Endothelial cell (in vitro differentiated cells): ENCODE results near the gene HUS1B. TPM values are rescaled to one million over a fixed set of nuclear protein-coding genes. Genes with fewer than 3 reads are reported as not detected.

Source experiments
- DNase-seq: peaks from one replicate; pipeline ENCODE4 v3.0.0; 2021; ENCODE audit warnings: low spot score
- H3K27ac Mint-ChIP-seq: one replicate; pipeline ENCODE4 v1.8.0; 2021; ENCODE audit warnings: mixed read lengths, inconsistent platforms; ENCODE audit not compliant: unreplicated experiment
- H3K27me3 Mint-ChIP-seq: one replicate; pipeline ENCODE4 v1.8.0; 2021; ENCODE audit warnings: mild to moderate bottlenecking, moderate library complexity, mixed read lengths, inconsistent platforms; ENCODE audit not compliant: unreplicated experiment
- H3K36me3 Mint-ChIP-seq: one replicate; pipeline ENCODE4 v1.8.0; 2021; ENCODE audit warnings: mild to moderate bottlenecking, low read depth, mixed read lengths, inconsistent platforms; ENCODE audit not compliant: unreplicated experiment
- H3K4me1 Mint-ChIP-seq: one replicate; pipeline ENCODE4 v1.8.0; 2021; ENCODE audit warnings: mild to moderate bottlenecking, mixed read lengths, inconsistent platforms; ENCODE audit not compliant: unreplicated experiment
- H3K4me3 Mint-ChIP-seq: one replicate; pipeline ENCODE4 v1.8.0; 2021; ENCODE audit warnings: mild to moderate bottlenecking, mixed read lengths, inconsistent platforms; ENCODE audit not compliant: unreplicated experiment
- H3K9me3 Mint-ChIP-seq: one replicate; pipeline ENCODE4 v1.8.0; 2021; ENCODE audit warnings: mixed read lengths, inconsistent platforms; ENCODE audit not compliant: unreplicated experiment
- CTCF ChIP-seq: fragments of 200-600 bp; sonication (generic); IDR thresholded peaks from one replicate; pipeline ENCODE4 v1.5.0; 2021; ENCODE audit warnings: antibody characterized with exemption; ENCODE audit not compliant: unreplicated experiment
- total RNA-seq: library from RNA; stranded (reverse); fragmentation: NEBNext Ultra II Directional; extraction: Animal tissue kit (Norgen Biotek cat#: 25700); gene quantifications from one replicate; pipeline ENCODE4 v1.2.1, GENCODE V29; 2021; ENCODE audit not compliant: unreplicated experiment

Gene HUS1B
- total RNA-seq, 1 donor from 2014 or later: 0.72 TPM

- Mint-ChIP-seq H3K27ac (no peak overlapping the region), H3K27me3 (no peaks in the 10 kb centered on the region), H3K4me1 (peaks cover 25% of the 10 kb centered on the region), H3K4me3 (no peak overlapping the region), H3K9me3 (no peaks in the 10 kb centered on the region), H3K36me3 (peaks cover 4% of the 10 kb centered on the region)
- no peak for DNase-seq
- TF ChIP-seq CTCF: no peak
Observed at GRCh38 chr6:680251-680650, 23.4 kb upstream of the HUS1B start.

- no peaks in the 10 kb centered on the region for H3K9me3 Mint-ChIP-seq
- DNase-seq: no peak
- TF ChIP-seq CTCF: no peak
- no peak overlapping the region for H3K27ac Mint-ChIP-seq
- peaks cover 4% of the 10 kb centered on the region for H3K27me3 Mint-ChIP-seq
- H3K4me1 Mint-ChIP-seq: peaks cover 32% of the 10 kb centered on the region
- no peak overlapping the region for H3K4me3 Mint-ChIP-seq
- H3K36me3 Mint-ChIP-seq: peaks cover 7% of the 10 kb centered on the region
Observed at GRCh38 chr6:679282-679681, 22.4 kb upstream of the HUS1B start.

DNA sequence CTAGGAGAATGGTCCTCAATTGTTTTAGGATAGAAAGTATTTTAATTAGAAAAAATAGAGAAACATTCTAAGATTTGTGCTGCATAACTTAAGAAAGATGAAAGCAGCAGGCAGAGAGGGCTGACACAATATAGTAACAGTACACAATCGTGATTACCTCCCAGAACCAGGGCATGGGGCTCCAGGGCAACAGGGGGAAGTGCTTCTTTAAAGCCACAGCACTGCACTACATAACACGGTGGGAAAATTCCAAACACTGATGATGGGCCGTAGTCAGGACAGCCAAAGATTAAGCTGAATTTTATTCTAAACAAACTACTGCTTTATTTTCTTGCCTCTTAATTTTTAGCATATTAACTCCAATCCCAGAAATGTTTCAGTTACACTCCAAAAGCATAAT lies 21.6 kb upstream of the HUS1B start:
- no peak for DNase-seq
- Mint-ChIP-seq H3K27ac (no peak overlapping the region), H3K4me3 (no peak overlapping the region), H3K36me3 (peaks cover 7% of the 10 kb centered on the region), H3K27me3 (peaks cover 4% of the 10 kb centered on the region), H3K4me1 (peaks cover 24% of the 10 kb centered on the region), H3K9me3 (no peaks in the 10 kb centered on the region)
- TF ChIP-seq CTCF: no peak

DNA sequence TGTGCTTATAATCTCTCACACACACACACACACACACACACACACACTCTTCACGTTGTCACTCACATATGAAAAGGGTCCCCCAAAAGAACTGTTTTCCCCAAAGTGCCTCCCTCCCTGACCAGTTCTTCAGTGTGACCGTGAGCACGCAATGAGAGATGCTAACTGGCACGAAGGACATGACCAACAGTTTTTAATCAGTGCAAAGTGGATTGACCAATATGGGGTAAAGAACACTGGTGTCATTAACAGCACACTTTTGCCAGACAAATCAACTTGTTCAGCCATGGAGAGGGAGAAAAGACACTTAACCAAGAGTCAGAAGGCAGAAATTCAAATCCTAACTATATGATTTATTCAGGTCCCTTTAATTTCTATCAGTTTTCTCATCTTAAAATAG lies 21.0 kb upstream of the HUS1B start:
- Mint-ChIP-seq H3K27me3 (peaks cover 4% of the 10 kb centered on the region), H3K4me3 (no peak overlapping the region), H3K4me1 (peaks cover 21% of the 10 kb centered on the region), H3K9me3 (no peaks in the 10 kb centered on the region), H3K27ac (no peak overlapping the region), H3K36me3 (peaks cover 7% of the 10 kb centered on the region)
- no peak for DNase-seq
- TF ChIP-seq CTCF: no peak

DNA sequence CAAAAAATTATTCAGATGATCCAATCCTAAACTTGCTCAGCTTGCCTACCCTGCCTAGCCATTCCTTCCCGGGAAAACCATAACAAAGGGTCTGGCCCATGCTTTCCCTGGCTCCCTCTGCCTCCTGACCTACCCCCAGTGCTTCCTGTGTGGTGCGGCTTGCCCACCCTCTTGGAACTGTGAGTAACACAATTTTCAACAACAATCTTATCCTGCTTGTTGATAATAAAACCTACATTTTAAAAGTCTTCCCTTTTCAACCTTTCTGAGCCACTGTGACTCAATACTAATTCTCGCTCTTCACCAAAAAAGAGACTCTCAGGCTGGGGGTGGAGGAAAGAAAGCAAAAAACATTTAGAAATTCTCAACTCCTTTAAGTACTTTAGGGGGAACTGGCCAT lies 18.1 kb upstream of the HUS1B start:
- peaks cover 12% of the 10 kb centered on the region for H3K4me1 Mint-ChIP-seq
- no peaks in the 10 kb centered on the region for H3K9me3 Mint-ChIP-seq
- no peak for TF ChIP-seq CTCF
- H3K4me3 Mint-ChIP-seq: no peak overlapping the region
- H3K27ac Mint-ChIP-seq: peak overlapping the region; percentile 75
- H3K27me3 Mint-ChIP-seq: peaks cover 4% of the 10 kb centered on the region
- no peak for DNase-seq
- peaks cover 14% of the 10 kb centered on the region for H3K36me3 Mint-ChIP-seq
